Left hindlimb (tissue), 1 donor: ENCODE results near the gene SCIN.
"Not testable (repeated sequence)": the region's sequence is repeated elsewhere in the genome, so short reads cannot be mapped to it uniquely, and the experiment has no call there.

Source experiments
- DNase-seq: peaks from one replicate; pipeline ENCODE4 v3.0.0-alpha.2; 2018

SCIN gene

GRCh38 chr7:12620371-12620770 is 49.9 kb downstream of the SCIN start:
- no peak for DNase-seq

GRCh38 chr7:12623223-12623622 is 52.7 kb downstream of the SCIN start:
- no peak for DNase-seq

GRCh38 chr7:12623885-12624498 is 53.5 kb downstream of the SCIN start:
- DNase-seq, result no peak

- DNase-seq, result no peak
Measured at GRCh38 chr7:12625836-12626235, 55.3 kb downstream of the SCIN start.

GRCh38 chr7:12629816-12630512 is 59.4 kb downstream of the SCIN start:
- DNase-seq, result no peak

- DNase-seq, result no peak
Measured at GRCh38 chr7:12630513-12630819, 59.9 kb downstream of the SCIN start.

- DNase-seq, result no peak
Measured at GRCh38 chr7:12633582-12633981, 63.1 kb downstream of the SCIN start.

GRCh38 chr7:12635830-12636229 is 65.3 kb downstream of the SCIN start:
- DNase-seq, result no peak

- no peak for DNase-seq
Measured at GRCh38 chr7:12637328-12637727, 66.8 kb downstream of the SCIN start.

- DNase-seq, result no peak
Measured at GRCh38 chr7:12637819-12638592, 67.5 kb downstream of the SCIN start.

GRCh38 chr7:12638851-12639456 is 68.4 kb downstream of the SCIN start:
- no peak for DNase-seq

- DNase-seq, result no peak
Measured at GRCh38 chr7:12640299-12641096, 70.0 kb downstream of the SCIN start.

- no peak for DNase-seq
Measured at GRCh38 chr7:12641196-12641595, 70.7 kb downstream of the SCIN start.

- DNase-seq, result no peak
Measured at GRCh38 chr7:12642508-12642907, 72.0 kb downstream of the SCIN start.

- DNase-seq, result no peak
Measured at GRCh38 chr7:12643001-12643643, 72.6 kb downstream of the SCIN start.

GRCh38 chr7:12643644-12644043 is 73.1 kb downstream of the SCIN start:
- DNase-seq, result no peak

GRCh38 chr7:12645212-12645611 is 74.7 kb downstream of the SCIN start:
- DNase-seq, result not testable (repeated sequence)

GRCh38 chr7:12646139-12646538 is 75.6 kb downstream of the SCIN start:
- DNase-seq, result no peak

- DNase-seq, result no peak
Measured at GRCh38 chr7:12647364-12648219, 77.1 kb downstream of the SCIN start.

- no peak for DNase-seq
Measured at GRCh38 chr7:12648704-12649261, 78.3 kb downstream of the SCIN start.

GRCh38 chr7:12649348-12649747 is 78.8 kb downstream of the SCIN start:
- no peak for DNase-seq
